CD4-positive, alpha-beta T cell treated with Interleukin-17A for 1 hour (primary cell): Measurements from ENCODE around the gene PALLD.
A peak's percentile ranks its signal among the peaks of the same experiment; 100 is the strongest.

Experiments used
- DNase-seq: peaks from one replicate; pipeline ENCODE4 v3.0.0-alpha.2; 2020

The PALLD gene

DNA sequence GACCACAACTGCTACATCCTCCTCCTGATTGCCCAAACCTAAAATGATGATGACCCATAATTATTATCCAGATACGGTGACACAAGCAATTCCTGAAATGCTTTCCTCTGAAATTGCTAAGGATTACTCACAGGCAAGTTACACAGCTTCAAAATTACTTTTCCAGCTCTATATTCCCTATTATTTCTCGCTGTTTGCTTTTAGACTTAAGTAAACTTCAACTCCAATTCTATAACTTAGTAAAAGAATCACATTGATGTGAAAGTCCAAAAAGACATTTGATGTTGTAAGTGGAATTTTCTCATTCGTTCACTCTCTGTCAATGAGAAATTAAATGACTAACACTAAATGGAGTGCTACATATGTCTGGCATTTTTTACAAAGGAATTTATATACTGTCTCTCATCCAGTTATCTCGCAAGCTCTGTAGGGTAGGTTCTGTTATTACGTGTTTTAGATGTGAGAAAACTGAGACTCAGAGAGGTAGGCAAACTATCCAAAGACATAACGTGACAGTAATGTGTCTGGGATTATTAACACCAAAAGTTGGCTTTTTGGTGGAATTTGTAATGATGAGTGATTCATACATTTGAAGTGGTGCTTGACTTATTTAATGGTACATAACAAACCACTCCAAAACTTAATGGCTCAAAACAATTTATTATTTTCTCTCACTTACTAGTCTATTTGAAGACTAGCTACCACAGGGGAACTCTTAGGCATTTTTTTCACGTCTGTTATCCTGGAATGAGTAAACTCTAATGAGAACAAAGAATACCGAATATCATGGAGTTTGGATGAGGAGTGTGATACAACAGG is 31.5 kb downstream of the PALLD start:
- DNase-seq, result no peak

DNA sequence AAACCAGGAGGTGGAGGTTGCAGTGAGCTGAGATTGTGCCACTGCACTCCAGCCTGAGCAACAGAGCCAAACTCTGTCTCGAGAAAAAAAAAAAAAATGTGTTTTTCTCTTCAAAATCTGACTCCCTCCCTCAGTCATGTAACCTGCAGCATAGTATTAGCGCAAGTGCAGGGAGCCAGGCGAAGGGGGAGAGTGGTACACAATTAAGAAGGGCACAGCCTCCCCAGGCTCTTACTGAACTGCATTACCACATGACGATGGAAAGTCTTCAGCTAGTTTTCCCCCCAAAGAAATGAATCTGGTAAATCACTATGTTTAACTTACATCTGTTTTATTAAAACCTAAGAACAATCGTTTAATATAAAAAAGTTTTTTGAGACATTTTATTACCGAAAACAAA is 32.4 kb downstream of the PALLD start:
- no peak for DNase-seq

DNA sequence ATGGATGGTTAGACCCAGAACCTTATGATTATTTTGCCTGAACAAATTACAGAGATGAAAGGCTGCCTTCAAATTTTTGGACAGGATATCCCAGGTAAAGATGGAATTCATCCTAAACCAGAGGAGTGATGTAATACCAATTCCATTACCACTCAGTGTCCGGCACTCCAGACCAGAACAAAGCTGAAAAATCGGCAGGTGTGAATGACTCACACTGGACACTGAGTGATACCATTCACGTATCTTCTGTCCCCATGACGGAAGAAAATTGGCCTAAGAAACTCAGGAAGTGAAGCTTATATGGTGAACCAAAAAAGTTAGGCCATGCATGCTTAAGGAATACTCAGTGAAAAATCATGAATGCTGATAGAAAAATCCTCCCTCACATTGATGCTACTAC is 34.5 kb downstream of the PALLD start:
- no peak for DNase-seq

DNA sequence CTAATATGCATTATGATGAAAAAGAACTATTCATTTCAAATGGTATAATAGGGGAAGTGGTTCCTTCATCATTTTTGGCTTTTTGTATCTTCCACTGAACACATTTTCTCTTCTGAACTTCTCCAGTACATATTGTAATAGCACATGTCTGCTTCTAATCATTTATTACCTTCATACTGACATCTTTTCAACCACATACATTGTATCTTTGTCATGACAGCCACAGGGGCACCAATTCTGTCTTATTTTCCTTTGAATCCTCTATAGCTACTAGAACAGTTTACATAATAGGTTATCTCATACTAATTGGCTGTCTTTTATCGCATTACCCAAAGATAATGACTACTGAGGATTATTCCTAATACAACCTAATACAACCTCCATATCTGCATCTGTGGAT is 37.7 kb downstream of the PALLD start:
- no peak for DNase-seq

DNA sequence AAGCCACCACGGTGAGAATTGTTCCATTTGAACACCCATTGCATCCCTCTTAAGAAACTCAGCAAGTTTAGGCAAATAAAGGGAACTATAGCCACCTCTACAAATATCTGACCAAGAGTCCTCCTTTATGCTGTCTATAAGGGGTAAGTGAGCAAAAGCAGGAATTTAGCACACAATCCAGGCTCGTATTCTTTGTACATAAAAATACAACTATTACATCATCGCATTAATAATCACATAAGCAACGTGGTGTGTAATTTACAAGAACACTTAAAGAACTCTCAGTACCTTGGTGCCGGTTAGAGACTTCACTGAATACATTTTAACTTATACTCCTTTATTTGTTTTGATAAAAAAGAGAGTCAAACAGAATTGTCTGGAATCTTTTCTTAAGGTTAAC is 38.8 kb downstream of the PALLD start:
- no peak for DNase-seq

DNA sequence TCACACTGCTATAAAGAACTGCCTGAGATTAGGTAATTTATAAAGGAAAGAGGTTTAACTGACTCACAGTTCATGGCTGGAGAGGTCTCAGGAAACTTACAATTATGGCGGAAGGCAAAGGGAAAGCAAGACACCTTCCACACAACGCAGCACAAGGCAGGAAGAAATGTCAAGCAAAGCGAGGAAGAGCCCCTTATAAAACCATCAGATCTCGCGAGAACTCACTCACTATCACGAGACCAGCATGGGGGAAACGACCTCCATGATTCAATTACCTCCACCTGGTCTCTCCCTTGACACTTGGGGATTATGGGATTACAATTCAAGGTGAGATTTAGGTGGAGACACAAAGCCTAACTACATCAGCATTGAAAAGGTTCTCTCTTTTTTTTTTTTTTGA is 39.6 kb downstream of the PALLD start:
- DNase-seq, result no peak

DNA sequence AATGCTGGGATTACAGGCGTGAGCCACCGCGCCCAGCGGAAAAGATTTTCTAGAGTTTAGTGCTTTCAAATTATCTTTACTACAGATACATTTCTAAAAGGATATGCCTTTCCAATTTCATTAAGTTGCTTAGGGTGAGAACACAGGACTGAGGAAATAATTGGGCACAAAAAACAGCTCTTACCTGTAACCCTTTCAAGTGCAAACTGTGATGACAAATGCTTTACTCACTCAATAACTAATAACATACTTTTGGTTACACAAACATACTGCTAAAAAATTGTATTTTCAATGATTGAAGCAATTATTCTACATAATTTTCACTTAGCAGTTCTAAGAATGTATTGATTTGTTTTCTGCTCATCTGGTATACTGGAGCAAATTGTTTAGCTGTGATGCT is 40.2 kb downstream of the PALLD start:
- no peak for DNase-seq

DNA sequence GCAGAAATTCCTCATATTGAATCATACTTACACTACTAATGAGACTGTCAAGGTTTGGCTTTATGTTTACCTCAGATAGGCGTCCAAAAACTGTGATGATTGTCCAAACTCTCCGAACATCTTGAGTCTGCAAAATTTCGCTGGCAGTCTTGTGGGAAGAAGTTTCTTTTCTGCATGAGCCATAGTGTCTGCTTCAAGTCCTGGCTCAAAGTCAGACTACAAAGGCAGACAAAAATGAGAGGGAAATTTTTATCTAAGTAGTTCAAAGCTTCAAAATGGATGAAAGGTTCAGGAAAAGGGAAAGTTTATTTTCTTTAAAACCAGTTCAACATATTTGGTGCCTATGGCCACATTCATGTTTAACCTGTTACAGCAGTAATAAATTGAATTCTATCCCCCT is 40.7 kb downstream of the PALLD start:
- no peak for DNase-seq

DNA sequence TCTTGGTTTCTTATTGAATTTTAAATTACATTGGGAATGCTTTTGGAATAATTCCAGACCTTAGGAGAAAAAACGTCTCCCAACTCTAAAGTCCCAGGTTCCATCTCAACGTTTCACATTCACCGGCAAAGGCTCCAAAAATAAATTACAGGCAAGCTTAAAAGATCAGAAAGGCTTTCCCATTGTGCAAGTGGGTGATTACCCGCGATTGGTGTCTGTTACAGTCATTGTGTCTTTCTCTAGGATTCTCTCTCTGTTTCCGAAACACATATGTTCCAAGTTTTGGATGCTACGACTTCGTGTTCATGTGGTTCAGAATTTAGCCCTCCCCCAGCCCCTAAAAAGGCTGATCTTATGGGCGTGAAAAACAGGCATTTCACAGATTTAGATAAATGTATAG is 41.8 kb downstream of the PALLD start:
- no peak for DNase-seq

DNA sequence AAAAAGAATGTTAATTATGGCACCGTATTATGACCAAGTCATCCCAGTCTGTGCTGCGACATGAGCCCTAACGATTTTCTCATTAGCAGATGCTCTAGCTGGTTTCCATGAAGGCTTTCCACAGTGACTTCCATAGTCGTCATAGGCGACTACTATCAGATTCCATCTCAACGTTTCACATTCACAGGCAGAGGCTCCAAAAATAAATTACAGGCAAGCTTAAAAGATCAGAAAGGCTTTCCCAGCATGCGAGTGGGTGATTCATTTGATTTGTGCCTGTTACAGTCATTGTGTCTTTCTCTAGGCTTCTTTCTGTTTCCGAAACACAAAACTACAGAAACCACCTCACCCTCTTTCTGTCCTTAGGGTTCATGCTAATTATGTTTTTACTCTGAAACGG is 43.2 kb downstream of the PALLD start:
- DNase-seq, result no peak

DNA sequence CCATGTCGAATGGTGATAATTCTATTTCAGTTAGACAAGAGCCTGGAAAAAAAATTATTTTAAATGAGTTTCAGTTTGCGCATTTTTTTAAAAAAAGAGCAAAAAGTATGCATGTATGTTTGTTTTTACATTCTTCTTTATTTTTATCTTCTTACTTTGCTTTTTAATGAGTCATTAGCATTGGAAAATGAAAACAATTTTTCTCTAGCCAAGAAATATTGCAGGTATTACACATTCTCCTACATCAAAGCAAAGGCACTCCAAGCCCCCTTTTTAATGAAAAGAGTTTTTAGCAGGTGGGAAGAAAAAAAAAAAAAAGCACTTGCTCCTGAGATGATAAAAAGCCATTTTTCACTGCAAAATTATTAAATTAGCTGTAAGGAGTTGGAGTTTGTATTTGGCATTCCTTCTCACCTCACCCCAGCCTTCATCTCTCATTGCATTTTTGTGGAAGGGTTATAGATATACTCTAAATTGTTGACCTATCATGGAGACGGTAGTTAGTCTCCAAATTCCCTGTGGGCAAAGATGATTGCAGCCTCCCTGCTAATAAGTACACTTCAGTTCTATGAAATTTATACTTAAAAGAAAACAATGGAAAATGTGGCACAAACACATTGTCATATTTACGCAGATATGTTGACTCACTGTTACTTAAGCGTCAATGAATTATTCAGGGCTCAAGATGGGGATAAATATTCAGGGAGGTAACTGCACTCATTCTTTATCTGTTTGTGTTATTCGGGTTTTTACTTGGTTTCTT is 43.8 kb downstream of the PALLD start:
- no peak for DNase-seq

DNA sequence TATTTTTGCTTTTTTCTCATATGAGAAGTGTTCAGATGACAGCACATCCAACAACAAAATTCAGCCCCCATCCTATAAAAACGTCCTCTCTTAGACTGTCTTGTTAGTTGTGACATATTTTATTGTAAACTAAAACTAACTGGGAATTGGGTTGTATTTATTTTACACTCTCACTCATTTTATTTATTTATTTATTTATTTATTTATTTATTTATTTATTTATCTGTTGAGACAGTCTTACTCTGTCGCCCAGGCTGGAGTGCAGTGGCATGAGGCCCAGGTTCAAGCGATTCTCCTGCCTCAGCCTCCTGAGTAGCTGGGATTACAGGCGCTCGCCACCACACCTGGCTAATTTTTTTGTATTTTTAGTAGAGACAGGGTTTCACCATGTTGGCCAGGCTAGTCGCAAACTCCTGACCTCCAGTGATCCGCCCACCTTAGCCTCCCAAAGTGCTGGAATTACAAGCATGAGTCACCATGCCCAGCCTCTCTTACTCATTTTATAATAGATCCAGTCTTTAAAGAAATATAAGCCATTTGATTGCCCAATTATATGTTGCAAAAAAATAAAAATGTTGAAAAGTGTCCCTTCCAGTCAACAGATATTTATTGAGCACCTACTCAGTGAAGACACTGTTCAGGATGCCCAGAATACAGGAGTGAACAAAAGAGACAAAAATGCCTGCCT is 44.6 kb downstream of the PALLD start:
- DNase-seq, result no peak

DNA sequence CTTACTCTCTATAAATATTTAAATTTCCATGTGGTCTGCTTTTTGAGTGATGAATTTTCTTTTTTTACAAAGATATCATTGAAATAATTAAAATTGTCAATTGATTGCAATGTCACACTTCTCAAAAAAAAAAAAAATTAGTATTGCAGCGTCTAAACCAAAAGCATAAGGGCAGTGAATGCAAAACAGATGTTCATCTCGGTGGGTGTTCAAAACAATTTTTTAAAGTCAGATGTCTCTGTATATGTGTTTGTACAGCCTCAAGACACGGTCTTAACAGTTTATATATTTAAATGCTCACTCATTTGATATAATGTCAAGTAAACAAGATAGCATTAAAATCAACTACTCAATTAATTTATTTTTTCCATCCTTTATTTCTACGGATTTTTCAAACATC is 52.3 kb downstream of the PALLD start:
- no peak for DNase-seq

DNA sequence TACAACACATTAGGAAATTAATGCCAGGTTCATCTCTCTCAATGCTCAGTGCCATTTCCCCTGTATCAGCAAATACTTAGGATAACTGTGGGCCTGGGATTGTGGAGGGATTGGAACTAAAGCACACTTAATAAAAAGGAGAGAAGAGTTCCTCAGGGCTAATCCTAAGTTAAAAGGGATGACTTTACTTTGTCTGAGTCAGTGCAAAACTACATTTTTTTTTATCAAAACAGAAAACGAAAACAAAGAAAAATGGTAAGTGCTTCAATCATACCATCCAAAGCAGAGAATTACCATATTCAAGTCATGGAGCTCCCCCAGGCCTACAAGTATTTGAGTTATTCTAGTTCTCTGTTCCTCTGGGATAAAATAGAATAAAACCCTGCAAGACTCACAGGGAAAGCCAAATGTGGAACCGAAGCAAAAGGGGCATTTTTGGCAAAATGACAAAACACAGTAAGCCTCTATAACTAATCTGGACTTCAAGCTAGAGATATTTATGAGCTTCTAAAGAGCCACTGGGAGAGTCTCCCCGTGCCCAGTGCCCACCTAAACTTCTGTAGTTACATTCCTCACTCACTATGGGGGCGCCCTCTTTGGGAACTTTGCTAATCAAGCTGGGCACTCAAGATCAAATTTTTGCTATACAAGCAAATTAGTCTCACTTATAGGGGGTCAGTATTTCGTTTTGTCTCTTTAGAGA is 53.4 kb downstream of the PALLD start:
- no peak for DNase-seq

DNA sequence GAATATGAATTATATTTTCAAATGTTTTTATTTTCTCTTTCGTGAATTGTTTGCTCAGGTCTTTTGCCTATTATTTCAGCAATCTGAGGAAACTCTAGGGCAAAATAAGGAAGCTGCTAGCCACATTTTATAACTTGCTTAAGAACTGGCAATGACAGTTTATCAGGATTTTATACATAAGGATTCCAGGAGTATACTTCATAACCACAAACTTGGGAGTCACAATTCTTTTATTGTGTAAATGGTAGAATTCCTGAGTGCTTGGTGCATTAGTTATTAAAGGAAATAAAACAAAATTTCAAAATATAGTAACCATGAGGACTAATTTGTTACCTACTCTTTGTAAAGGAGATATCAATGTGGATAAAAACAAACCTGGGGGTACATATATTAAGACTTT is 54.4 kb downstream of the PALLD start:
- no peak for DNase-seq

DNA sequence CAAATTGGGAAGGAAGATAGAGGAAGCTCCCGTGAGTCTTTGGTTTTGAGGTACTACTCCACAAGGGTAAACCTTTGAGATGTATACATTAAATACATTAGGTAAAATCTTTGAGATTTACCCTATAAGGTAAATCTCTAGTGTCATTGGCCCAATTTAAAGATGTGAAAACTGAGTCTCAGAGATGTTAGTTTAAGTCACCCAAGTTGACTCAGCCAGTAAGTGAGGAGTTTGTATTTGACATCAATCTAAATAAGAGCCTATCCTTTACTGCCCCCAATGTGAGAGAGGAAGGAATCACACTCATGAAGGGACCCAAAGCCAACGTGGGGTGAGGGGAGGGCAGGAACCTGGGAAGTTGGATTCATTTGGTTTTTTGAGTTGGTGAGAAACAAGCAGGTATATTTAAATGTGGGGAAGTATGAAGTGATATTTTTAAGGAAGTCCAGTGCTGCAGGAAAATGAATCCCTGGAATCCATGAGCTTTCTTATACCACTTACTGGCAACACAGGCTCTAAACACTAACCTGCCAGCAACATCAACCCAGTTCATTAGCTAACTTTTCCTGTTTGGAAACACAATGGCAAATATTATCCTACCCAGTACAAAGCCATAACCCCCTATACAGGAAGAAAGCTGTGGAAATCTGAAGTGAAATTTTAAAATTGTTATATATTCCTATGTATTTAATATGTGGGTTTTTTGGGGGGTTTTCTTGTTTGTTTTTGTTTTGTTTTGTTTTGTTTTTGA is 55.3 kb downstream of the PALLD start:
- DNase-seq, result peak; percentile 31

DNA sequence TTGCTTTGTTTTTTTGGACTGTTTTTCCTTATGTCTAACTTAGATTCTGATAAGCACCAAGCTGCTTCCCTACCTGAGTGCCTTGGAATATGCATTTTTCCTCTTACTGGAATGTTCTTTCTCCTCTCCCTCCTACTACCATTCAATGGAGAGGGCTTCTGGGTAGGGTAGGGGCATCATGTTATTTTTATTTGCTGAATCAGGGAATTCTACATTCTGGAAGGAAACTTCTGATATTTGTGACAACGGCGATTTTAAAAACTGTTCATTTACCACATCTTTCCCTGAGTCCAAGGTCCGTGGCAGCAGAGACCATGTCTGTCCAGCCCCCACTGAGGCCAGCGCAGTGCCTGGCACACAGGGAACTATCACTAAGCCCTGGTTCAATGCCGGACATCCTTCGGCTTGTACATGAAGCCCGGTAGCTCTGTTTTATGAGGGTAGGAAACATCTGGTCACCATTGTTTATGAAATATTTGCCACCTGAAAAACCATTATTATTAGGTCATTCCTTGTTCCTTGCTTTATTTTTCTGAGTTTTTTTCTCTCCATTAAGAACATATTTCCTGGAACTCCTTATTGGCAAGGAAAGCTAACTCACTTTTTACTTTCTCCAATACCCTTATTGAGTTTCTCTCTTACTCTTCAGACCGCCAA is 57.0 kb downstream of the PALLD start:
- DNase-seq, result no peak

DNA sequence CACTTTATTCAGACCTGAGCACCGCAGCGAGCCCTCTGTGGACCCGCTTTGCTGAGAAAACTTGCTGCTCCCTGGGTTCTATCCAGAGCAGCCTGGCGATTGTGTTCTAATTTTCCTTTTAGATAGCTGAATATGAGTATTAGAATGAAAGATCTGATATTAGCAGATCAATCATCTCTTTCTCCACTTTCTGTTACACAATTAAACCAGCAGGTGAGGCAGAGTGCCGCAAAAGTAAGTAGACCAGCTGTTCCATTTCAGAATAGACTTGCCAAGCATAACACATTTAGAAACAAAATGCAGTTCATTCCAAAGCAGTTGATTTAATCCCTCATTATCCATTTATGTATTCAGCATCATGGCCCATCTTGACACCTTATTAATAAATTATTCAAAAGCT is 58.6 kb downstream of the PALLD start:
- no peak for DNase-seq

DNA sequence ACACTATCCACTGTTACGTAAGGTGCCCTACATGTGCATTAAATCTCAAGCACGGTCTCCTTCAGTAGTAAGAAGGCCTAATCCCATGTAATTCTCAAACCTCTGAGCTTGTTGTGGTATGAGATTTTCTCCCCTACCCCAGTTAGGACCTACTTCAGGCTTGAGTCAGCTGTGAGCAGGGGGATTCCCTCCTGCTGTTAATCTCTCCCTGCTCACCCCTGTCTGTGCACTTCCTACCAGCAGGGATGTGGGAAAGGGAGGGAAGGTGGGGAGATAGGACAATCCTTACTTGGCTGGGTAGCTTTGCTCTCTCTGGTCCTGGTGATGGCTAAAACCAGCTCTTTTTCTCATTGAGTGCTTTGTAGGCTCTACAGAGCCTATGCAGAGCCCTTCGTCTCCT is 60.8 kb downstream of the PALLD start:
- no peak for DNase-seq

DNA sequence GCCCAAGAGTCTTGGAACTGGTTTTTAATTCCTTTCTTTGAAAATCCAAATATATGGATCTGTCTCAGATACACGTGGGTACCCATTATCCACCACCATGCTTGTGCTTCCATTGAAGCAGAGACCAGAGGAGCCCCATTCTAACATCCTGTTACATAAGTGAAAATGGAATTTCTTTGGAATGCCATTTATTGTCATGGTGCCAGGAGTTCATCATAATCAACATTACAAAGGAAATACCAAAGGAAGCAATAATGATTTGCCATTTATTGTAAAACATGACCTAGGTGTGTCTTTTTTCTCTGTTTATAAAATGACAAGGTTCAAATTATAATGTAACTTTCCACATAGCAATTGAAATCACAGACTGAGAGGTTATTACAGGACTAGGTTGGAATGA is 61.7 kb downstream of the PALLD start:
- no peak for DNase-seq

DNA sequence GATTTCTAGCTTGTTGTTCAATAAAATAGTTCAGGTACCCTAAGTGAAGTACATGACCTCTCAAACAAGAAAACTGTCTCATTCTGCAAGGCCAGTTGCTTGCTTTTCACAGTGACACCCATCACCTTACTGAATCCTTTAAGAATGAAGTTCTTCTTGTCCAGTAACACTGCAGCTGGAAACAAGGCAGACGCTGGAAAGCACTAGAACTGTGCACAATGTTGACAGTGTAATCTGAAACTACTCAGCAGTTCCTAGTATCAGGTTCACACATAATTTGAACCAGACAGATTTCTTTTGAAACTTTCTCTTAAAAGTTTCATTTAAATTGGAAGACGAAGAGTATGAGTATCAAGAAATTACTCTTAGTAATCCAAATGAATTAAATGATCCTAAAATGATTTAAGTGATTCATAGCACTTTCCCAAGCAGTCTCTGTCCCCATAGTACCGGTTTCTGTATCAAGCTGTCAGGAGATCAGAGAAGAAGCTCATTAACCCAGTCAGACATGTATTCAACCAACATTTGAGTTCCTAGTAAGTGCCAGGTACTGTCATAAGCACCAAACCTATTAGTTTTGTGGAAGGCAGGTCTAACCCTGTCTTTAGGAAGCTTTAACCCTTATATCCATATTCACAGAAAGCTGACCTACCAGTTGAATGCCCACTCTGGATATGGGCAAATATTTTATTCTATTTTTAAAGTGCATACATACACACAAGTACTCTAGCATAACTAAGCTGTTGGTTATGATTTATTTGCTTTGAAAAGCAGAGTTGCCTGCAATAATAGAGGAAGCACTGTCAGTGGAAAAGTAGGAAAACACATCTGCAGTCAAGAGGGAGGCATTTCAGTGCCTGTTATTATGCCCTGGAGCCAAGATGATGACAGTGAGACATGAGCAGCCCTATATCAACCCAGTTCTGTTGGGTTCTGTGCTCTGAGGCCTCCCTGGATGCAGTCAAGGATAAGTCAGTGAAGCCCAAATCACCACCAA is 63.6 kb downstream of the PALLD start:
- no peak for DNase-seq
